Thyroid gland (tissue), 4 donors: ENCODE results near the gene SORCS2.

Source experiments
- POLR2A ChIP-seq, 2 donors: fragments of 450-650 bp; IDR thresholded peaks; one replicate each; pipeline ENCODE4 v1.6.1; 2017; ENCODE audit warnings: antibody characterized with exemption in 2 of 2, mild to moderate bottlenecking in 2 of 2, moderate library complexity in 1 of 2
- TF ChIP-seq, protein P1 (sequence below), 6 experiments: fragments of 200-600 bp in 3 of 6; fragments of 450-650 bp in 3 of 6; sonication (generic) in 3 of 6; IDR thresholded peaks; one replicate each; pipeline ENCODE4 v1.5.1; 2016 to 2019; ENCODE audit warnings: antibody characterized with exemption in 6 of 6, mild to moderate bottlenecking in 2 of 6, inconsistent platforms in 1 of 6, moderate library complexity in 1 of 6

DNA sequence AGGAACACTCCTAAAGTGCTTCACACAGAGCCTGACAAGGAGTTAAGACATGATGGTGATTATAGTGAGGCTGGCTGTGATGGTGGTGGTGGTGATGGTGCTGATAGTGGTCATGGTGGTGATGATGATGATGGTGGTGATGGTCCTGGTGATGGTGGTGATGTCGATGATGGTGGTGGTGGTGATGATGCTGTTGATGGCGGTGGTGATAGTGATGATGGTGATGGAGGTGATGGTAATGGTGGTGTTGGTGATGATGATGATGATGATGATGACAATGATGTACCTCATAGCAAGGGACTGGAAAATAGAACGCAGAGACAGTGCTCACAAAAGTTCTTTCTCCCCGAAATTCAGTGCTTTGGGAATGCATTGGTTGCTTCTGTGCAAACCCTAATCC is 276.7 kb downstream of the SORCS2 start:
- TF ChIP-seq, protein P1, sequence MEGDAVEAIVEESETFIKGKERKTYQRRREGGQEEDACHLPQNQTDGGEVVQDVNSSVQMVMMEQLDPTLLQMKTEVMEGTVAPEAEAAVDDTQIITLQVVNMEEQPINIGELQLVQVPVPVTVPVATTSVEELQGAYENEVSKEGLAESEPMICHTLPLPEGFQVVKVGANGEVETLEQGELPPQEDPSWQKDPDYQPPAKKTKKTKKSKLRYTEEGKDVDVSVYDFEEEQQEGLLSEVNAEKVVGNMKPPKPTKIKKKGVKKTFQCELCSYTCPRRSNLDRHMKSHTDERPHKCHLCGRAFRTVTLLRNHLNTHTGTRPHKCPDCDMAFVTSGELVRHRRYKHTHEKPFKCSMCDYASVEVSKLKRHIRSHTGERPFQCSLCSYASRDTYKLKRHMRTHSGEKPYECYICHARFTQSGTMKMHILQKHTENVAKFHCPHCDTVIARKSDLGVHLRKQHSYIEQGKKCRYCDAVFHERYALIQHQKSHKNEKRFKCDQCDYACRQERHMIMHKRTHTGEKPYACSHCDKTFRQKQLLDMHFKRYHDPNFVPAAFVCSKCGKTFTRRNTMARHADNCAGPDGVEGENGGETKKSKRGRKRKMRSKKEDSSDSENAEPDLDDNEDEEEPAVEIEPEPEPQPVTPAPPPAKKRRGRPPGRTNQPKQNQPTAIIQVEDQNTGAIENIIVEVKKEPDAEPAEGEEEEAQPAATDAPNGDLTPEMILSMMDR (IDR thresholded peaks at IDR 0.05) = no peak
- no peak for TF ChIP-seq POLR2A (IDR thresholded peaks at IDR 0.05)
